OCI-LY3 (cell line): ENCODE measurements around the gene MAP2K6.

ENCODE experiments used
- H2AFZ ChIP-seq: fragments of 200-600, 300-600 bp; shearing (Covaris generic); 2 replicates; pipeline ENCODE4 v1.6.0; 2014; ENCODE audit warnings: antibody characterized with exemption, low read depth, low read length
- H3K27ac ChIP-seq: fragments of 200-600, 300-600 bp; sonication (generic); 2 replicates; pipeline ENCODE4 v1.5.1; 2014; ENCODE audit warnings: mild to moderate bottlenecking, low read length, moderate library complexity, mixed read lengths
- H3K27me3 ChIP-seq: fragments of 200-600, 300-600 bp; sonication (generic); 2 replicates; pipeline ENCODE4 v1.6.1; 2014; ENCODE audit warnings: low read depth, low read length, mixed read lengths
- H3K36me3 ChIP-seq: fragments of 200-600, 300-600 bp; sonication (generic); replicated peaks from 2 replicates; pipeline ENCODE3; 2014; ENCODE audit warnings: low read depth, low read length, mixed read lengths
- H3K4me1 ChIP-seq: fragments of 300-600, 200-600 bp; sonication (generic); 2 replicates; pipeline ENCODE4 v1.6.1; 2014; ENCODE audit warnings: low read length, mixed read lengths
- H3K4me2 ChIP-seq: fragments of 200-600, 300-600 bp; sonication (generic); 2 replicates; pipeline ENCODE4 v1.6.1; 2014; ENCODE audit warnings: low read length, mixed read lengths
- H3K4me3 ChIP-seq: fragments of 300-600, 200-600 bp; sonication (generic); 2 replicates; pipeline ENCODE4 v1.5.1; 2014; ENCODE audit warnings: antibody characterized with exemption, mild to moderate bottlenecking, low read length, moderate library complexity
- H3K79me2 ChIP-seq: fragments of 300-600, 200-600 bp; shearing (Covaris generic); 2 replicates; pipeline ENCODE4 v1.6.1; 2014; ENCODE audit warnings: mild to moderate bottlenecking, low read length, mixed read lengths
- H3K9ac ChIP-seq: fragments of 300-600, 200-600 bp; shearing (Covaris generic); 2 replicates; pipeline ENCODE4 v1.6.0; 2014; ENCODE audit warnings: mild to moderate bottlenecking, low read length, moderate library complexity
- H3K9me3 ChIP-seq: fragments of 200-600, 300-600 bp; shearing (Covaris generic); 2 replicates; pipeline ENCODE4 v1.6.1; 2014; ENCODE audit warnings: low read length, mixed read lengths; ENCODE audit not compliant: insufficient read depth
- H4K20me1 ChIP-seq: fragments of 200-600, 300-600 bp; sonication (generic); 2 replicates; pipeline ENCODE4 v1.6.1; 2016; ENCODE audit warnings: low read length, mixed read lengths; ENCODE audit not compliant: insufficient read depth
- EZH2phosphoT487 ChIP-seq: fragments of 200-600 bp; shearing (Covaris generic); IDR thresholded peaks from 2 replicates; pipeline ENCODE4 v1.6.1; 2018; ENCODE audit warnings: antibody characterized with exemption, mixed run types, low read depth
- TF ChIP-seq, protein P1 (sequence below): fragments of 200-600, 300-600 bp; sonication (generic); IDR thresholded peaks from 2 replicates; pipeline ENCODE4 v1.5.1; 2014; ENCODE audit warnings: antibody characterized with exemption, low read length, low read depth

MAP2K6 gene

DNA sequence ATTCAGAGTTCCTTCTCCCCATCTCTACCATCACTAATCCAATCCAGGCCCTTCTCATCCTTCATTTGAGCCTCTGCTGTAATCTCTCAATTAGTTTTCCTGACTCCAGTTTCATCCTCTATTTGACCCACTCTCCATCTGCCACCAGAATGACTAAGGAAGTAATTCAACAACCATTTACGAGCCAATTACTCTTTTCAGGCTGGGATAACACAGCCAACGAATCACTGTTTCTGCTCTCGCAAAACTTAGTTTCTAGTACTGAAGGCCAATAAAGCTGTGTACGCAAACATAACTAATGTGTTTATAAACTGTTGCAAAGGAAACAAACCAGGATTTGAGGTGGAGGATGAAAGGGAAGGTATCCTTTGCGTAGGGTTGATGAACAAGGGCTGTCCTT is 53.7 kb downstream of the MAP2K6 start:
- no peaks in the 10 kb centered on the region for H3K36me3 ChIP-seq
- H3K4me2 ChIP-seq: no peak overlapping the region
- H3K27me3 ChIP-seq: no peaks in the 10 kb centered on the region
- no peak overlapping the region for H3K27ac ChIP-seq
- H3K4me3 ChIP-seq: no peak overlapping the region
- H3K79me2 ChIP-seq: no peaks in the 10 kb centered on the region
- no peak overlapping the region for H2AFZ ChIP-seq
- no peak overlapping the region for H3K9ac ChIP-seq
- no peaks in the 10 kb centered on the region for H3K4me1 ChIP-seq
- TF ChIP-seq, protein P1, sequence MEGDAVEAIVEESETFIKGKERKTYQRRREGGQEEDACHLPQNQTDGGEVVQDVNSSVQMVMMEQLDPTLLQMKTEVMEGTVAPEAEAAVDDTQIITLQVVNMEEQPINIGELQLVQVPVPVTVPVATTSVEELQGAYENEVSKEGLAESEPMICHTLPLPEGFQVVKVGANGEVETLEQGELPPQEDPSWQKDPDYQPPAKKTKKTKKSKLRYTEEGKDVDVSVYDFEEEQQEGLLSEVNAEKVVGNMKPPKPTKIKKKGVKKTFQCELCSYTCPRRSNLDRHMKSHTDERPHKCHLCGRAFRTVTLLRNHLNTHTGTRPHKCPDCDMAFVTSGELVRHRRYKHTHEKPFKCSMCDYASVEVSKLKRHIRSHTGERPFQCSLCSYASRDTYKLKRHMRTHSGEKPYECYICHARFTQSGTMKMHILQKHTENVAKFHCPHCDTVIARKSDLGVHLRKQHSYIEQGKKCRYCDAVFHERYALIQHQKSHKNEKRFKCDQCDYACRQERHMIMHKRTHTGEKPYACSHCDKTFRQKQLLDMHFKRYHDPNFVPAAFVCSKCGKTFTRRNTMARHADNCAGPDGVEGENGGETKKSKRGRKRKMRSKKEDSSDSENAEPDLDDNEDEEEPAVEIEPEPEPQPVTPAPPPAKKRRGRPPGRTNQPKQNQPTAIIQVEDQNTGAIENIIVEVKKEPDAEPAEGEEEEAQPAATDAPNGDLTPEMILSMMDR: no peak
- TF ChIP-seq EZH2phosphoT487: no peak
- no peaks in the 10 kb centered on the region for H4K20me1 ChIP-seq
- no peaks in the 10 kb centered on the region for H3K9me3 ChIP-seq

DNA sequence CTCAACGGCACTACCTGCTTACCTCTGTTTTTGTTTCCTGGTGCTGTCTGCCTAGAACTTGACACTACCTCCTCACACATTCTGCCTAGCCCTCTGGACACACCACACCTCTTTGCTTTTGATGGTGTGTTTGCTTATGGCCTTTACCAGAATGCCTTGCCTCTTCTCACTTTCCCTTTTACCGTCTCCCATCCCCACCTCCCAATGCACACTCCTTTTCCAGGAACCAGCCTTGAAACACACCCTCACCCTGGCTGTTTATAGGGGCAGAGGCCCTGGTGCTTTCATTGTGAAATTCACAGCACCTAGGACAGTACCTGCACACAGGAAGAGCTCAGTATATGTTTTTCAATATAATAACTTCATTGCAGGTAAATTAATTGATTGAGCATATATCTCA is 56.2 kb downstream of the MAP2K6 start:
- no peaks in the 10 kb centered on the region for H3K79me2 ChIP-seq
- no peak overlapping the region for H3K9ac ChIP-seq
- no peaks in the 10 kb centered on the region for H3K27me3 ChIP-seq
- H2AFZ ChIP-seq: no peak overlapping the region
- no peaks in the 10 kb centered on the region for H4K20me1 ChIP-seq
- H3K27ac ChIP-seq: no peak overlapping the region
- peaks cover 6% of the 10 kb centered on the region for H3K4me1 ChIP-seq
- no peaks in the 10 kb centered on the region for H3K9me3 ChIP-seq
- H3K36me3 ChIP-seq: no peaks in the 10 kb centered on the region
- H3K4me2 ChIP-seq: no peak overlapping the region
- TF ChIP-seq, protein P1: no peak
- TF ChIP-seq EZH2phosphoT487: no peak
- no peak overlapping the region for H3K4me3 ChIP-seq

DNA sequence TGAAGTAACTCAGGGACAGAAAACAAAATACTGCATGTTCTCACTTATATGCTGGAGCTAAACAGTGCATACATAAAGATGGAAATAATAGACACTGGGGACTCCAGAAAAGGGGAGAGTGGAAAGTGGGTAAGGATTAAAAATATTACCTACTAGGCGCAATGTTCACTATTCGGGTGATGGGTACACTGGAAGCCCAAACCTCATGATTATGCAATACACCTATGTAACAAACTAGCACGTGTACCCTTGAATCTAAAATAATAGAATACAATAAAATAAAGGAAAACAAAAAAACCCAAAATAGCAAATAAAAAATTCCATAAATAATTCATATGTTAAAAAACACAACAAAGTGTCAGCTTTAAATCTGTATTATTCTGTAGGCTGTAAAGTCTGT is 56.9 kb downstream of the MAP2K6 start:
- H3K9ac ChIP-seq: no peak overlapping the region
- TF ChIP-seq, protein P1: no peak
- no peak for TF ChIP-seq EZH2phosphoT487
- H3K27ac ChIP-seq: no peak overlapping the region
- no peak overlapping the region for H3K4me2 ChIP-seq
- H3K36me3 ChIP-seq: no peaks in the 10 kb centered on the region
- no peak overlapping the region for H2AFZ ChIP-seq
- peaks cover 6% of the 10 kb centered on the region for H3K4me1 ChIP-seq
- H3K9me3 ChIP-seq: no peaks in the 10 kb centered on the region
- H4K20me1 ChIP-seq: no peaks in the 10 kb centered on the region
- H3K79me2 ChIP-seq: no peaks in the 10 kb centered on the region
- H3K27me3 ChIP-seq: no peaks in the 10 kb centered on the region
- no peak overlapping the region for H3K4me3 ChIP-seq

DNA sequence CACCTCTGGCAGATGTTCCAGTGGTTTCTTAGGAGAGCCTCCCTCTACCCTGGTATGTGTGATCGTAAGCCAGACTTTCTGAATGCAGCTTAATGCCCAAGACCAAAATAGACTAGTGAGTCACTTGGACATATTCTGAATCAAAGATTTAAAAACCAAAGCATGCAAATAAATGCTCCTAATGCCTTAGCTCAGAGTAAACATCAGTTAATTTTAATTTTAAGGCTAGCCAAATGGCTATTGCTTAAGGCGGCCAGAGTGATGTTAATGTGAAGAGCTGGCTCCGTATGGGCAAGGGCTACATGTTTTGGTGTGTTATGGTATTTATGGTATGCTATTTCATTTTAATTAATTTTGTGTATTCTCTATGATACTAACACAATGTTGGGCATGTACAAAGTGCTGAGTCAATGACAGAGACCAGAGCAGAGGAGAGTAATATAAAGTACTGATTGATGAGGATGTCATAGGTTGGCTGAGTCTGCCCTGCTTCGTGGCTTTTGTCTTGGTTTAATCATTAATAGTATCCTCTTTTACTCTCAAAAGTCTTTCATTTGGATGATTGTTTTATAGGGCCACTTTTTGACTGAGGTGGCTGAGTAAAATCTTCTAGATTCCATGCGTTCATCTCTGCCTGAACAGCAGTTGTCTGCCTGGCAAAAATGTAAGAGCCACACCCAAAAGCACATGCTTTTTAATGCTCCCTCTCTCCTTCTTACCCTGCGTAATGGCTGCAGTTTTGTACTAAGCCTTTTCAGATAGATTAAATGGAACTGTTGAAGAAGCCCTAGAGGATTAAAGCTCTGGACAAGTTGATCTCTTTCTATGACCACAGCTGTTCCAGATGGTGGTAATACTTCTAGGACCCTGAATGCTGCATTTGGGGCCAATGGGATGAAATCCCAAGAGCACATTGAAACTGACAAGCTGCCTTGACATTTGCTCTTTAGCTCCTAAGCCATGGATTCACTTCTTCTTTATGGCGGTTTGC is 59.6 kb downstream of the MAP2K6 start:
- Histone ChIP-seq H3K4me1 (peaks cover 16% of the 10 kb centered on the region), H3K9me3 (no peaks in the 10 kb centered on the region), H3K36me3 (no peaks in the 10 kb centered on the region), H4K20me1 (no peaks in the 10 kb centered on the region), H3K79me2 (no peaks in the 10 kb centered on the region), H2AFZ (no peak overlapping the region), H3K27ac (no peak overlapping the region), H3K27me3 (no peaks in the 10 kb centered on the region), H3K4me3 (no peak overlapping the region), H3K4me2 (no peak overlapping the region), H3K9ac (no peak overlapping the region)
- TF ChIP-seq, protein P1: no peak
- TF ChIP-seq EZH2phosphoT487: no peak
